Measurements from ENCODE around the gene TRAF4.
"Not testable (repeated sequence)": the region's sequence is repeated elsewhere in the genome, so short reads cannot be mapped to it uniquely, and the experiment has no call there.

Gene TRAF4

GRCh38 chr17:28765038-28765437, 21.2 kb downstream of the TRAF4 start:
- in situ Hi-C loops (cut with HindIII; ENCODE audit: low sequenced_read_pairs): no loop called here

- in situ Hi-C loops (cut with HindIII; ENCODE audit: low sequenced_read_pairs): no loop called here
Measured at GRCh38 chr17:28773736-28774135, 29.9 kb downstream of the TRAF4 start.

- in situ Hi-C loops (cut with HindIII; ENCODE audit: low sequenced_read_pairs): no loop called here
Measured at GRCh38 chr17:28774206-28774605, 30.4 kb downstream of the TRAF4 start.

- in situ Hi-C loops (cut with HindIII; ENCODE audit: low sequenced_read_pairs): no loop called here
Measured at GRCh38 chr17:28777178-28777577, 33.4 kb downstream of the TRAF4 start.

GRCh38 chr17:28779601-28780000, 35.8 kb downstream of the TRAF4 start:
- in situ Hi-C loops (cut with HindIII; ENCODE audit: low sequenced_read_pairs): not testable (repeated sequence)

- in situ Hi-C loops (cut with HindIII; ENCODE audit: low sequenced_read_pairs): no loop called here
Measured at GRCh38 chr17:28783161-28783560, 39.4 kb downstream of the TRAF4 start.

- in situ Hi-C loops (cut with HindIII; ENCODE audit: low sequenced_read_pairs): no loop called here
Measured at GRCh38 chr17:28788100-28788499, 44.3 kb downstream of the TRAF4 start.

- in situ Hi-C loops (cut with HindIII; ENCODE audit: low sequenced_read_pairs): no loop called here
Measured at GRCh38 chr17:28792877-28793661, 49.3 kb downstream of the TRAF4 start.

GRCh38 chr17:28794846-28795441, 51.1 kb downstream of the TRAF4 start:
- in situ Hi-C loops (cut with HindIII; ENCODE audit: low sequenced_read_pairs): not testable (repeated sequence)

GRCh38 chr17:28796062-28796461, 52.3 kb downstream of the TRAF4 start:
- in situ Hi-C loops (cut with HindIII; ENCODE audit: low sequenced_read_pairs): no loop called here

Data from DLD1 (cell line).